AG09309 (cell line): ENCODE results near the gene NMNAT1.
A peak's percentile ranks its signal among the peaks of the same experiment; 100 is the strongest.
"Not testable (repeated sequence)": the region's sequence is repeated elsewhere in the genome, so short reads cannot be mapped to it uniquely, and the experiment has no call there.

Experiments
- DNase-seq: peaks from one replicate; pipeline ENCODE4 v3.0.0-alpha.2; 2010; ENCODE audit warnings: low read depth
- H3K4me3 ChIP-seq: 2 replicates; pipeline ENCODE4 v1.5.1; 2011; ENCODE audit warnings: mild to moderate bottlenecking, low read depth, low read length, moderate library complexity; ENCODE audit not compliant: control insufficient read depth
- TF ChIP-seq, protein P1 (sequence below): IDR thresholded peaks from 2 replicates; pipeline ENCODE4 v1.5.1; 2011; ENCODE audit warnings: mild to moderate bottlenecking, low read depth, low read length, inconsistent platforms; ENCODE audit not compliant: insufficient read depth, control insufficient read depth; ENCODE audit errors: missing control alignments

NMNAT1 gene

DNA sequence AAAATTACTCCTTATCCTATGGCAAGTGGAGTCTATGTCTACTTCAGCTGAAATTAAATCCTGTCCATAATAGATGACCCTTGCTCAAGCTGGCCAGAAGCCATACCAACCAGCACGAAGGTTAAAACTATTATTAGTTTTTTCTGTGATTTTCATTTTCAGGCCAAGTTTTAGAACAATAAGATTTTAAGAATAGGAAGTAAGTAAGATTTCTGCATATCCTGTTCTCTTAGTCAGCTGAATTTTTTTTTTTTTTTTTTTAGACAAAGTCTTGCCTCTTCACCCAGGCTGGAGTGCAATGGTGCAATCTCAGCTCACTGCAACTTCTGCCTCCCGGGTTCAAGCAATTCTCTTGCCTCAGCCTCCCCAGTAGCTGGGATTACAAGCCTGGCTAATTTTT is 47.7 kb downstream of the NMNAT1 start:
- TF ChIP-seq, protein P1, sequence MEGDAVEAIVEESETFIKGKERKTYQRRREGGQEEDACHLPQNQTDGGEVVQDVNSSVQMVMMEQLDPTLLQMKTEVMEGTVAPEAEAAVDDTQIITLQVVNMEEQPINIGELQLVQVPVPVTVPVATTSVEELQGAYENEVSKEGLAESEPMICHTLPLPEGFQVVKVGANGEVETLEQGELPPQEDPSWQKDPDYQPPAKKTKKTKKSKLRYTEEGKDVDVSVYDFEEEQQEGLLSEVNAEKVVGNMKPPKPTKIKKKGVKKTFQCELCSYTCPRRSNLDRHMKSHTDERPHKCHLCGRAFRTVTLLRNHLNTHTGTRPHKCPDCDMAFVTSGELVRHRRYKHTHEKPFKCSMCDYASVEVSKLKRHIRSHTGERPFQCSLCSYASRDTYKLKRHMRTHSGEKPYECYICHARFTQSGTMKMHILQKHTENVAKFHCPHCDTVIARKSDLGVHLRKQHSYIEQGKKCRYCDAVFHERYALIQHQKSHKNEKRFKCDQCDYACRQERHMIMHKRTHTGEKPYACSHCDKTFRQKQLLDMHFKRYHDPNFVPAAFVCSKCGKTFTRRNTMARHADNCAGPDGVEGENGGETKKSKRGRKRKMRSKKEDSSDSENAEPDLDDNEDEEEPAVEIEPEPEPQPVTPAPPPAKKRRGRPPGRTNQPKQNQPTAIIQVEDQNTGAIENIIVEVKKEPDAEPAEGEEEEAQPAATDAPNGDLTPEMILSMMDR: no peak
- DNase-seq: no peak
- H3K4me3 ChIP-seq: no peak overlapping the region

DNA sequence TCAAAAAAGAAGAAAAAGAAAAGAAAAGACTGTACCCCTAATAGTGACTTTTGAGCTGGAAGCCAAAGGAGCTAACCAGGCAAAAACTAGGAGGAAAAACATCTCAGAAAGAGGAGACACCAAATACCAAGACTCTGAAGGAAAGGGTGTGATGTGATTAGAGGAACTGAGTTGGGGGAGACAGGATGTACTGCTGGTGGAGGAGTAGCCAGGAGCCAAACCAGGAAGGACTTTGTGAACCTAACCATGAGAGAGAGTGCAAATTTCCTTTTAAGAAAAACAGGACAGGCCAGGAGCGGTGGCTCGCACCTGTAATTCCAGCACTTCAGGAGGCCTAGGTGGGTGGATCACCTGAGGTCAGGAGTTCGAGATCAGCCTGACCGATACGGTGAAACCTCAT is 49.6 kb downstream of the NMNAT1 start:
- TF ChIP-seq, protein P1: no peak
- DNase-seq: no peak
- no peak overlapping the region for H3K4me3 ChIP-seq

DNA sequence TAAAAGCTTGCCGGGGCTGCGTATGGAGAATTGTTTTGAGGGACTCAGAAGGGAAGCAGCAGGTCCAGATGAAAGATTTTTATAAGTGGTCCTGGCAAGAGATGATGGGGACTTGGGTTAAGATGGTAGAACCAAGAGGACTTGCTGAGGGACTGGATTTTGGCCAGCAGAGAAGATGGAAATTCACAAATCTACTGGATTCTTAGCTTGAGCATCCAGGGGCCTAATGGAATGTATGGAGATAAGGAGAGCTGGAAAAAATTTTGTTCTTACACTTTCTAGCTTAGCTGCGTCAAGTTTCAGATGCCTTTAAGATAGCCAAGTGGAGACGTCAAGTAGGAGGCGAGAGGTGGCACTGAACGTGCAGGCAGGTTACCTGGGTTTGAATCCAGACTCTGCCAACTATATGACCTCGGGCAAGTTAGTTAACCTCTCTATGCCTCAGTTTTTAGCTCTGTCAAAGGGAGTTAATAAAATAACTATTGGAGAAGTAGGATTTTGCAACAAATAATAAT is 50.3 kb downstream of the NMNAT1 start:
- TF ChIP-seq, protein P1: no peak
- H3K4me3 ChIP-seq: no peak overlapping the region
- no peak for DNase-seq

DNA sequence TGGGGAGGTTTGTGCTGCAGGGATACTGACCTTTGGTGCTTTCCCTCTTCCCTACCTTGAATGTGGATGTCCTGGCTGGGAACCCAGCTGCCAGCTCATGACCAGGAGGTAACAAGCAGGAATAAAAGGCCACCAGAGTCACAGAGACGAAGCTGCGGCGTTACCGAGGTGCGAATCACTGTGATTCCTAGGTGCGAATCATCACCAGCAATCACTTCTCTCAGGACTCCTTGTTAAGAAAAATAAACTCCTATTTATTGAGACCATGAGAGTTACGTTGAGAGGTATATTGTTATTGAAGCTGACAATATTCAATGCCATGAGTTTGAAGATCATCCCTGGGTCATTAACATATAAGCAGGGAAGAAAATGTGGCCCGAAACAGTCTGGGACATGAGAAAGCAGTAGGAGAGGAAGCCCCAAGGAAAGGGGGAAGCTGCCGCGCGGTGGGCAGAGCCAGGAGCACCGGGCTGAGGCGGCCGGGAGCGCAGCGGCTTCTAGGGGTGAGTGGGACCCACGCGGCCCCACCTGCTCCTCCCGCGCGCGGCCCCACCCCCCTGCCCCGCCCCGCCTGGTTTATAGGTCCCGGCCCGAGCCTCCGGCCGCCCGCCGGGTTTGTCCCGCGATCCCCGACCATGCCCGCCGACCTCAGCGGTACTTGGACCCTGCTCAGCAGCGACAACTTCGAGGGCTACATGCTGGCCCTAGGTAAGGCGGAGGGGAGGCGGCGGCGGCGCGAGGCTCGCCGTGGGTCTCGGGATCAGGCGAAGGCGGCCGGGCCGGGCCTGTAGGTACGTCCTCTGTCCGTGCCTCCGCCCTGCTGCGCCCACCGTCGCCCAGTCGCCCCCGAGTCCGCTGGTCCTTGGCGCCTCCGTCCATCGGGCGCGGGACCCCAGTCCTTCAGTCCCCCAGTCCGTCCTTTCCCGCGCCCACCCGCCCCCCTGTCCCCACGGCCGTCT is 53.6 kb downstream of the NMNAT1 start, which contains the start of gene RBP7:
TSS of gene RBP7 (plus strand) at position 605 of the 959 bp plus-strand sequence. CDS start at position 636, 31 bp downstream.
- H3K4me3 ChIP-seq: peak within 1 kb of the TSS; percentile 21
- no peak for DNase-seq

DNA sequence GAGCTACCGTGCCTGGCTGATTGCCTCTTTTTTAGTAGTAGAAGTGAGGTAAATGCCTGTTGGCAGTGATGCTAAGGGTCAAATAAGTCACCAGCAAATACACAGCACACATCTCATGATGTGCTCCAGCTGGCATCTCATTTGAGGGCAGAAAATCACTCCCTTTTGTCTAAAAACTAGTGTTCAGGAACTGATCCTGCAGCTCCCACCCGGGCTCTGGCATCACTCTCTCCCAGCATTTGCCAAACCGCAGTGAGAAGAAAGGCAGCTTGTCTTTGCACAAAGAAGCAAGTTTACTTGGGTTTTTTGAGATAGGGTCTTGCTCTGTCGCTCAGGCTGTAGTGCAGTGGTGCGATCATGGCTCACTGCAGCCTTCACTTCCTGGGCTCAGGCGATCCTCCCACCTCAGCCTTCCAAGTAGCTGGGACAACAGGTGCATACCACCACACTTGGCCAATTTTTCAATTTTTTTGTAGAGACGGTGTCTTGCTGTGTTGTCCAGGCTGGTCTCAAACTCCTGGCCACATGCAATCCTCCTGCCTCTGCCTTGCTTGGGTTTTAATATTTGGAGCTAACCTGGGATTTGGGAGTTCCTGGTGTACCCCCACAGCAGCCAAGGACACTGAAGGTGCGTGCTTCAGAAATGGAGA is 57.9 kb downstream of the NMNAT1 start:
- H3K4me3 ChIP-seq: no peak overlapping the region
- TF ChIP-seq, protein P1: no peak
- no peak for DNase-seq

More for the DNA sequence above, 53.6 kb downstream of the NMNAT1 start, which contains the start of gene RBP7:
- TF ChIP-seq, protein P1: no peak

DNA sequence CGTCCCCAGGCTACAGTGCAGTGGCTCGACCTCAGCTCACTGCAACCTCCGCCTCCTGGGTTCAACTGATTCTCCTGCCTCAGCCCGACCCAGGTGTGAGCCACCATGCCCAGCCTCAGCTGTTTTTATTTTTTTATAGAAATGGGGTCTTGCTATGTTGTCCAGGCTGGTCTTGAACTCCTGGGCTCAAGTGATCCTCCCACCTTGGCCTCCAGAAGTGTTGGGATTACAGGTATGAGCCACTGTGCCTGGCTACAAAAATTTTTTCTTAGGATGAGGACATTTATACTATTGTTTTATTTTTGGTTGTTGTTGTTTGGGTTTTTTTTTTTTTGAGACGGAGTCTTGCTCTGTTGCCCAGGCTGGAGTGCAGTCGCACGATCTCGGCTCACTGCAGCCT is 62.0 kb downstream of the NMNAT1 start:
- DNase-seq: not testable (repeated sequence)

More for the DNA sequence above, 62.0 kb downstream of the NMNAT1 start:
- H3K4me3 ChIP-seq: not testable (repeated sequence)
